Coronary artery (tissue), 2 donors: ENCODE measurements around the gene PTTG1IP.

Source experiments
- DNase-seq: peaks from one replicate; pipeline ENCODE4 v3.0.0-alpha.2; 2017; ENCODE audit warnings: low spot score
- H3K27ac ChIP-seq, 2 donors: fragments of 200-600 bp; sonication (generic); one replicate each; pipeline ENCODE4 v1.5.1; 2016 to 2019
- H3K4me3 ChIP-seq: fragments of 200-600 bp; sonication (generic); 2 replicates; pipeline ENCODE4 v1.5.1; 2016; ENCODE audit warnings: mild to moderate bottlenecking, moderate library complexity
- TF ChIP-seq, protein P1 (sequence below): fragments of 200-600 bp; sonication (generic); IDR thresholded peaks from one replicate; pipeline ENCODE4 v1.5.1; 2019; ENCODE audit warnings: antibody characterized with exemption

PTTG1IP gene

DNA sequence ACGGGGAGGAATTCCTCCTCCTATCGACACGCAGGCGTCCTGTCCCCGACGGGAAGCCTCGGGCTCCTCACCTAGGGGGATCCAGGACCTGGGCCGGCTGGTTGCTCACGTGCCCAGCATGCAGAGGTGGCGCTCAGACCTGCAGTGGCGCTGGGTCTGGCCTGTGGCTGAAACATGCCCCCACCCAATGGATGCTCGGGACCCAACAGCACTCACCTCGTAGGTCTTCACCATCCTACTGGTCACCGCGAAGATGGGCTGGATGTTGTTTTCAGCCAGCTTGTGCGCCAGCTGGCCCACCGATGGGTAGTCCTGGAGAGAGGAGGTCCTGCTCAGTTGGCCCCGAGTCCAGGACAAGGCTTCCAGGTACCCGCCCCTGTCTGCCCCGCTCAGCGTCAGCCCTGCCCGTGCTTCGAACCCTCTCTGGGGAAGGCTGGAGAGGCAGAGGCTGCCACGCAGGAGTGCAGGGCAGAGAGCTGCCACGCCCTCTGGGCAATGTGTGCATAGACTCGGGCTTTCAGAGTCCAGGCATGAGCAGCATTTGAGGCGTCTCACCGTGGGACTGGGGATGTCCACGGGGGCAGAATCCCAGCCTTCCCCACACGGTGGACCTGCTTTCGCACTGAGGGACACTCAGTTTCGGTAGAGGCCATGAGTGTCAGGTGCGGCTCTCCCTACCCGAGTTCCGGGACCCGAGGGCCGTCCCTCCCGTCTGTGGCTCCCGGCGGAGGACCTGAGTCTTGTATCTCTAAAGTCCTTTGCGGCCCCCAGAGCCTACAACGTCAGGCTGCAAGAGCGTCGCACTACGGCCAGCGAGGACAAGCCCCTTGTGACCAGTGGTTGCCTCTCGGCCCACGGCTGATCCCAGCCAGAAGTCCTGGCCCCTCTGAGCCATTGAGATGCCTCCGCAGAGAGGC lies 25.6 kb upstream of the PTTG1IP start:
- DNase-seq = no peak
- TF ChIP-seq, protein P1, sequence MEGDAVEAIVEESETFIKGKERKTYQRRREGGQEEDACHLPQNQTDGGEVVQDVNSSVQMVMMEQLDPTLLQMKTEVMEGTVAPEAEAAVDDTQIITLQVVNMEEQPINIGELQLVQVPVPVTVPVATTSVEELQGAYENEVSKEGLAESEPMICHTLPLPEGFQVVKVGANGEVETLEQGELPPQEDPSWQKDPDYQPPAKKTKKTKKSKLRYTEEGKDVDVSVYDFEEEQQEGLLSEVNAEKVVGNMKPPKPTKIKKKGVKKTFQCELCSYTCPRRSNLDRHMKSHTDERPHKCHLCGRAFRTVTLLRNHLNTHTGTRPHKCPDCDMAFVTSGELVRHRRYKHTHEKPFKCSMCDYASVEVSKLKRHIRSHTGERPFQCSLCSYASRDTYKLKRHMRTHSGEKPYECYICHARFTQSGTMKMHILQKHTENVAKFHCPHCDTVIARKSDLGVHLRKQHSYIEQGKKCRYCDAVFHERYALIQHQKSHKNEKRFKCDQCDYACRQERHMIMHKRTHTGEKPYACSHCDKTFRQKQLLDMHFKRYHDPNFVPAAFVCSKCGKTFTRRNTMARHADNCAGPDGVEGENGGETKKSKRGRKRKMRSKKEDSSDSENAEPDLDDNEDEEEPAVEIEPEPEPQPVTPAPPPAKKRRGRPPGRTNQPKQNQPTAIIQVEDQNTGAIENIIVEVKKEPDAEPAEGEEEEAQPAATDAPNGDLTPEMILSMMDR = no peak
- Histone ChIP-seq H3K4me3 (no peak overlapping the region), H3K27ac (no peak overlapping the region)

DNA sequence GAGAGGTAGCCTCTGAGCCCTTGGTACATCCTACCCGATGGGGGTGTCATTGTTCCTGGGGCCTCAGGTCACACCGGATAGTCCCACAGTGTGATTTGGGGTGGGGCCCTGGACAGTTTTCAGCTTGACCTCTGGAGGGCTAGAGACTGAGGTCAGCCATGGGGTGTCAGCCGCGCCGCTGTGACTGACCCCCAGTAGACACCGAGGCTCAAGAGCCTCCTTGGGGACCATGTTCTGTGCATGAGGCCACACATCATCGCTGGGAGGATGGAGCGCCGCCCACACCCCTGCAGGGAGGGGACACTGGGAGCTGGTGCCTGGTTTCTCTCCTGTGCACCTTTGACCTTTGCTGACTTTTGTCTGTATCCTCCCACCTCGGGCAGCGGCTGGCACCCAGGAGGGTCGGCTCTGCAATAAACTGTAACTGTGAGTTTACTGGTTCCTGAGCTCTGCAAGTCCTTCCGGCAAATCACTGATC lies 24.6 kb upstream of the PTTG1IP start:
- Histone ChIP-seq H3K4me3 (no peak overlapping the region), H3K27ac (no peak overlapping the region)
- DNase-seq = no peak
- TF ChIP-seq, protein P1 = no peak

DNA sequence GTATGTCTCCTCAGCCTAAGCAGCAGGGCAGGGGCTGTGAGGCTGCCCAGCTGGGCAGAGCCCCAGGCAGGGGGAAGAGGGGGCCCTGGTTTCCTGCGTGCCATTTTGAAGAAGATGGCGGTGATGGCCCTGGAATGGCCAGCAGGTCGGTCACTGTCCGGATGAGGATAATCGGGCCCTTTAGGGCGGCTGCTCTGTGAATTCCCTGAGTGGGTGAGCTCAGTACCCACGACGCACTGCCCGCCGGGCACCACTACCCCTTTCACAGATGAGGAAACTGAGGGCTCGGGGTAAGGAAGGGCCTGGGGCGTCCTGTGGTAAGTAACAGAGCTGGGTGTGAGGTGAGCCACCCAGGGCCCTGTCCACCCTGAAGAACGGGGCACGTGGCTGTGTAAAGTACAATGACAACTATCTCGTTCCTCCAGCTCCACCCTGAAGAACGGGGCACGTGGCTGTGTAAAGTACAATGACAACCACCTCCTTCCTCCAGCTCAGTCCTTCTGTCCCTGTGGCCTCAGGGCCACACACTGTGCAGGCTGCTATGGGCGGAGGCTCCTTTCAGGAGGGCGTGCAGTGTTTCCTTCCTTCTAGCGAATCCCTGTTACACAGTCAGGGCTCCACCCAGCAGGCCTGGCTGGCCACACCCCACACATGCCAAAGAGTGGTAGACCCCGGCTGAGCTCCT lies 24.0 kb upstream of the PTTG1IP start:
- Histone ChIP-seq H3K4me3 (no peak overlapping the region), H3K27ac (no peak overlapping the region)
- no peak for DNase-seq
- TF ChIP-seq, protein P1 = no peak

DNA sequence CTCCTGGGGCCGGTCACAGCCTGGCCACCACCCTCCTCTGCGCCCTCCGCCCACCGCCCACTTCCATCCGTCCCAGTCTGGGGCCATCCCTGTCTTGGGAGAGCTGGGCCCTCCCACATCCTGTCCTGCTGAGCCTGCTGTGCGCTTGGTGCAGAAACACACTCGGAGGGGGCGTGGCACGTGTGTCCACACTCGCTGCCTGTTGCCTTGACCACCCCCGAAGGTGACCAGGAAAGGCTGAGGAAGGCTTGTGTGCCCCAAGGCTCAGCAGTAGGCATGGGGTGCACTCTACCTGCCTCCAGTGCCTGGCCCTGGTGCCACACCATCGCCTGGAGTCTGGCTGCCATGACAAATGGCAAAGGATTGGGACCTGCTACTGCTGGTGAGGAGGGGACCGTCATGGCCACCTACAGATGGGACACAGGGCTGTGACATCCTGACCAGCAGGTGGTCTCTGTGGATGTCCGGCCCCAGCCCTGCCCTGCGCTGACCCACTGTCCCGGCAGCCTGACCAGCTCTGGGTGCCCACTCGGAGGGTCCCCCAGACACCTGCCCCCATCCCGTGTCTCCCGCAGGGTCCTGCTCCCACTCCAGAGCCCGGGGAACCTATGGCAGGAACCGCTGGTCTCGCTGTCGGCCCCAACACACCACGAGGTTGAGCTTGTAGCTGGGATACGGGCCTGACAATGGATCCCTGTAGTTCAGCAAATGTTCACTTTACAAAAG lies 23.2 kb upstream of the PTTG1IP start:
- no peak overlapping the region for H3K4me3 ChIP-seq
- TF ChIP-seq, protein P1 = no peak
- no peak overlapping the region for H3K27ac ChIP-seq
- no peak for DNase-seq

DNA sequence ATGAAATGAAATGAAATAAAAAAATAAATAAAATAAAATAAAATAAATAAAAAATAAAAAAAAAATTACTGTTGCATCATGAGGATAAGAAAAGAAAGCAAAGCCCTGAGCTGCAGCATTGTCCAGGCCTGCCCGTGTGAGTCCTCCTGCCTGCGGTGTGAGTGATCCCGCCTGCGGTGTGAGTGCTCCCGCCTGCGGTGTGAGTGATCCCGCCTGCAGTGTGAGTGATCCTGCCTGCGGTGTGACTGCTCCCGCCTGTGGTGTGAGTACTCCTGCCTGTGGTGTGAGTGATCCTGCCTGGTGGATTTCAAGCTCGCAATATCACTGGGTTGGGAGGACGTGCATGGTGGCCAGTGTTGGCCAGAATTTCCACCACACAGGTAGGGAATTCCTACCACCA lies 22.4 kb upstream of the PTTG1IP start:
- Histone ChIP-seq H3K27ac (no peak overlapping the region), H3K4me3 (no peak overlapping the region)
- TF ChIP-seq, protein P1 = no peak
- no peak for DNase-seq

DNA sequence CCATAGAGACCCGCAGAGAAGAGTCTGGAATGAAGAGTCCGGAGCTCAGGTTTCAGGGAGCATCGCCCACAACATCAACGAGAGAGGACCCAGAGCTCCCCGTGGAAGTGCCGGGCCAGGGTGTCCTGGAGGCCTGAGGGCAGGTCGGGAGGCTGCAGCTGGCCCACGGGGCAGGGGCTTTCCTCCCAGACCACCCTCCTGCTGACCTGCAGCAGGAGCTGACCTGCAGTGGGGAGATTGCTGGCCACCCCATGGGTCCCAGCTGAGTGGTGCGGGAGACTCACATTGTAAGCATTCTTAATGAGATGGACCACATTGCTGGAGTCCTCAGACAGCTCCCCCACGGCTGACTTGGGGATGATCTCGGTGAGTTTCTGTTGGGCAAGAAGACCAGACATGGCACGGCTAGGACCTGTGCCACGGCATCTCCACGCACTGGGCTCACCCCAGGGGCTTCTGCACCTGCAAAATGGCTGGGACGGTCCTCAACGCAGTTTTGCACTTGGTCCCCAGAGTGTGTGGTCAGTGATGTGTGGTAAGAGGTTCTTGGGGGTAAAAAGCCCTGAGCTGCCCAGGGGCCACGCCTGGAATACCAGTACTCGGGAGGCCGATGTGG lies 21.3 kb upstream of the PTTG1IP start:
- Histone ChIP-seq H3K4me3 (no peak overlapping the region), H3K27ac (no peak overlapping the region)
- TF ChIP-seq, protein P1 = no peak
- DNase-seq = no peak
